Measurements from ENCODE around the gene DNMT3A. TPM values are rescaled to one million over a fixed set of nuclear protein-coding genes. Genes with fewer than 3 reads are reported as not detected.
A peak's percentile ranks its signal among the peaks of the same experiment; 100 is the strongest.

Gene DNMT3A
- total and polyA plus RNA-seq, 10 donors = 9.0 to 64.6 (median 33.2) TPM

GRCh38 chr2:25369439-25369838 is 27.7 kb upstream of the DNMT3A start:
- intact Hi-C loops (cut with DNase I; ENCODE audit: low total_unique reads) = loop anchor here (10.0 kb wide), 1 partner anchor 155 kb away; no protein-coding TSS in a partner anchor
- H3K36me3 ChIP-seq = no peaks in the 10 kb centered on the region
- DNase-seq = peak; percentile 18
- no peaks in the 10 kb centered on the region for H3K27me3 ChIP-seq (replicated peaks in 1 of 7)
- TF ChIP-seq POLR2AphosphoS5 (IDR thresholded peaks at IDR 0.05) (no peak), POLR2A (IDR thresholded peaks at IDR 0.05) (no peak)
- TF ChIP-seq, protein P1, sequence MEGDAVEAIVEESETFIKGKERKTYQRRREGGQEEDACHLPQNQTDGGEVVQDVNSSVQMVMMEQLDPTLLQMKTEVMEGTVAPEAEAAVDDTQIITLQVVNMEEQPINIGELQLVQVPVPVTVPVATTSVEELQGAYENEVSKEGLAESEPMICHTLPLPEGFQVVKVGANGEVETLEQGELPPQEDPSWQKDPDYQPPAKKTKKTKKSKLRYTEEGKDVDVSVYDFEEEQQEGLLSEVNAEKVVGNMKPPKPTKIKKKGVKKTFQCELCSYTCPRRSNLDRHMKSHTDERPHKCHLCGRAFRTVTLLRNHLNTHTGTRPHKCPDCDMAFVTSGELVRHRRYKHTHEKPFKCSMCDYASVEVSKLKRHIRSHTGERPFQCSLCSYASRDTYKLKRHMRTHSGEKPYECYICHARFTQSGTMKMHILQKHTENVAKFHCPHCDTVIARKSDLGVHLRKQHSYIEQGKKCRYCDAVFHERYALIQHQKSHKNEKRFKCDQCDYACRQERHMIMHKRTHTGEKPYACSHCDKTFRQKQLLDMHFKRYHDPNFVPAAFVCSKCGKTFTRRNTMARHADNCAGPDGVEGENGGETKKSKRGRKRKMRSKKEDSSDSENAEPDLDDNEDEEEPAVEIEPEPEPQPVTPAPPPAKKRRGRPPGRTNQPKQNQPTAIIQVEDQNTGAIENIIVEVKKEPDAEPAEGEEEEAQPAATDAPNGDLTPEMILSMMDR (IDR thresholded peaks at IDR 0.05 in 8 of 11, conservative IDR thresholded peaks at IDR 0.05 in 3 of 11) = no peak
- 66 to 81% (median 80%) methylated on average over 4 of the region's 4 CpGs for WGBS, 5 donors
- no peak overlapping the region for H3K27ac ChIP-seq
- H3K4me1 ChIP-seq = peaks cover 0 to 3% (median 0%) of the 10 kb centered on the region in 6 donors
- H3K4me3 ChIP-seq = no peak overlapping the region
- no peaks in the 10 kb centered on the region for H3K9me3 ChIP-seq

DNA sequence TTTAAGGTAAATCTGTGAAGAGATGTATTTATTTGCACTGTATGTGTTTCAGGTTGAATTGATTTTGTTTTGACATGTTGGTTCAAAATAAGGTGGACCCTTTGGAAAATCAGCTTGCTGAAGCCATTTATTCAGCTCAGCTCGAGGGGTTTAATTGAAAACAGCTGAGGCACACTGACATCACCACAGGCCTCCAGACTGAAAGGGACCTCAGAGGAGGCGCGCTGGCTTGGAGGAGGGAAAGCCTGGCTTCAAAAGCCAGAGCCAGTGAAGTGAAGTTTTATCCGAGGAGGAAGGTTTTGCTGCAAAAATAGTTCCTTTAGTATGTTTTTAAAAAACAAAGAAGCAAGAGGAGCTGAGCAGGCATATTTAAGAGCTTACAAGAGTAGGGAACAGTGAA is 26.9 kb upstream of the DNMT3A start:
- peak; percentile 24 for DNase-seq
- peaks cover 0 to 8% (median 0%) of the 10 kb centered on the region in 6 donors for H3K4me1 ChIP-seq
- H3K36me3 ChIP-seq = no peaks in the 10 kb centered on the region
- intact Hi-C loops (cut with DNase I; ENCODE audit: low total_unique reads) = loop anchor here (10.0 kb wide), 1 partner anchor 156 kb away; no protein-coding TSS in a partner anchor
- H3K4me3 ChIP-seq = no peak overlapping the region
- H3K9me3 ChIP-seq = no peaks in the 10 kb centered on the region
- H3K27me3 ChIP-seq (replicated peaks in 1 of 7) = no peaks in the 10 kb centered on the region
- WGBS, 5 donors = 81 to 89% (median 87%) methylated on average over 4 of the region's 4 CpGs
- H3K27ac ChIP-seq = no peak overlapping the region
- no peak for TF ChIP-seq POLR2A (IDR thresholded peaks at IDR 0.05)
- TF ChIP-seq, protein P1 (IDR thresholded peaks at IDR 0.05 in 8 of 11, conservative IDR thresholded peaks at IDR 0.05 in 3 of 11) = no peak
- no peak for TF ChIP-seq POLR2AphosphoS5 (IDR thresholded peaks at IDR 0.05)

- H3K4me3 ChIP-seq = no peak overlapping the region
- no peak for TF ChIP-seq POLR2A (IDR thresholded peaks at IDR 0.05)
- no peak for TF ChIP-seq POLR2AphosphoS5 (IDR thresholded peaks at IDR 0.05)
- TF ChIP-seq, protein P1 (IDR thresholded peaks at IDR 0.05 in 8 of 11, conservative IDR thresholded peaks at IDR 0.05 in 3 of 11) = no peak
- no peaks in the 10 kb centered on the region for H3K36me3 ChIP-seq
- H3K27ac ChIP-seq = no peak overlapping the region
- WGBS, 5 donors = 87 to 94% (median 91%) methylated on average over 9 of the region's 9 CpGs
- H3K27me3 ChIP-seq (replicated peaks in 1 of 7) = no peaks in the 10 kb centered on the region
- intact Hi-C loops (cut with DNase I; ENCODE audit: low total_unique reads) = loop anchor here (10.0 kb wide), 1 partner anchor 158 kb away; no protein-coding TSS in a partner anchor
- peaks cover 0 to 22% (median 7%) of the 10 kb centered on the region in 6 donors for H3K4me1 ChIP-seq
- no peaks in the 10 kb centered on the region for H3K9me3 ChIP-seq
- peak; percentile 43 for DNase-seq
Measured at GRCh38 chr2:25367296-25367695, 25.6 kb upstream of the DNMT3A start.

DNA sequence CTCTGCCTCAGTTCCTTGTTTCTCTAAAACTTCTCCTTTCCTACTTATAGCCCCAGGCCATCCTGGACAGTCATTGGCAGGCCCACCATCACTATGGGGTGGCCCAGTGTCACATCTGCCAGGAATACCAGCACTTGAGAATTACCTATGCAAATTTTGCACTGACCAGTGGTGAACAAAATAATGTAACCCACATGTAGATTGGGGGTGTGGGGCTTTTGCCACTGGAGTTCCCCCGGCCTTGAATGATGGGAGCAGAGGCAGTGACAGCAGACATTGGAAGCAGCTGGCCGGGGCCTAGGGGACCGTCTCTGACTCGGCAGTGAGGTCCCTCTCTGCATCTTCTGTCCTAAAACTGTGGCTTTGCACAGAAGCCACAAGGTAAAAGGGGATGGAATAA is 24.9 kb upstream of the DNMT3A start:
- no peaks in the 10 kb centered on the region for H3K27me3 ChIP-seq (replicated peaks in 1 of 7)
- H3K4me1 ChIP-seq = peaks cover 0 to 27% (median 10%) of the 10 kb centered on the region in 6 donors
- H3K27ac ChIP-seq = no peak overlapping the region
- TF ChIP-seq POLR2AphosphoS5 (IDR thresholded peaks at IDR 0.05) (no peak), POLR2A (IDR thresholded peaks at IDR 0.05) (no peak)
- TF ChIP-seq, protein P1 (IDR thresholded peaks at IDR 0.05 in 8 of 11, conservative IDR thresholded peaks at IDR 0.05 in 3 of 11) = no peak
- no peak overlapping the region for H3K4me3 ChIP-seq
- peak; percentile 39 for DNase-seq
- intact Hi-C loops (cut with DNase I; ENCODE audit: low total_unique reads) = loop anchor here (10.0 kb wide), 1 partner anchor 158 kb away; no protein-coding TSS in a partner anchor
- WGBS, 5 donors = 85 to 94% (median 90%) methylated on average over 4 of the region's 4 CpGs
- H3K9me3 ChIP-seq = no peaks in the 10 kb centered on the region
- no peaks in the 10 kb centered on the region for H3K36me3 ChIP-seq
